K562 (cell line): Measurements from ENCODE around the gene PIGT. TPM values are rescaled to one million over a fixed set of nuclear protein-coding genes. Genes with fewer than 3 reads are reported as not detected.

Source experiments
- ADNP ChIP-seq: fragments of 200-800 bp; sonication (Bioruptor generic); IDR thresholded peaks from 2 replicates; pipeline ENCODE4 v1.6.1; 2016; ENCODE audit warnings: missing genetic modification characterization, missing compliant biosample characterization
- ATF2 ChIP-seq: sonication (generic); formaldehyde crosslinking; IDR thresholded peaks from 2 replicates; pipeline ENCODE4 v1.8.1; 2022; ENCODE audit warnings: missing genetic modification reagents
- BCL6 ChIP-seq: fragments of 250-450 bp; sonication (Bioruptor Pico); IDR thresholded peaks from 2 replicates; pipeline ENCODE4 v1.4.0; 2020
- CEBPG ChIP-seq, 3 experiments: fragments of 200-800 bp in 1 of 3; sonication (Bioruptor generic) in 1 of 3; sonication (generic) in 1 of 3; formaldehyde crosslinking in 1 of 3; IDR thresholded peaks in 2 of 3; conservative IDR thresholded peaks in 1 of 3; 2 replicates each; pipeline versions ENCODE4 v1.6.1 to v1.8.0; 2016 to 2022; ENCODE audit warnings: missing compliant biosample characterization in 2 of 3, missing genetic modification characterization in 2 of 3, mild to moderate bottlenecking in 1 of 3, missing genetic modification reagents in 1 of 3
- DPF2 ChIP-seq: fragments of 450-650 bp; IDR thresholded peaks from 2 replicates; pipeline ENCODE4 v1.6.1; 2016
- EP400 ChIP-seq: fragments of 450-650 bp; IDR thresholded peaks from 2 replicates; pipeline ENCODE4 v1.6.1; 2017; ENCODE audit warnings: antibody characterized with exemption, mild to moderate bottlenecking, moderate library complexity
- NR0B1 ChIP-seq: fragments of 450-650 bp; IDR thresholded peaks from one replicate; pipeline ENCODE4 v1.6.1; 2018; ENCODE audit warnings: mild to moderate bottlenecking, moderate library complexity; ENCODE audit not compliant: partially characterized antibody
- SRSF7 ChIP-seq: fragments of 200-400 bp; formaldehyde crosslinking; optimal IDR thresholded peaks from 2 replicates; pipeline ENCODE3; 2017; ENCODE audit warnings: mild to moderate bottlenecking, low read depth, low read length
- STAT5B ChIP-seq: fragments of 250-450 bp; sonication (Bioruptor Pico); IDR thresholded peaks from 2 replicates; pipeline ENCODE4 v1.8.0; 2021; ENCODE audit warnings: mild to moderate bottlenecking, inconsistent platforms
- TAL1 ChIP-seq: fragments of 450-650 bp; IDR thresholded peaks from 2 replicates; pipeline ENCODE4 v1.6.1; 2016; ENCODE audit warnings: mild to moderate bottlenecking
- TFAM ChIP-seq: fragments of 250-450 bp; sonication (Bioruptor Pico); conservative IDR thresholded peaks from 2 replicates; pipeline ENCODE4 v1.5.0; 2021; ENCODE audit warnings: mild to moderate bottlenecking, moderate library complexity
- YY1 ChIP-seq, 3 experiments: IDR thresholded peaks; 2 replicates each; pipeline ENCODE4 v1.6.1; 2011; ENCODE audit warnings: low read length in 2 of 3, mild to moderate bottlenecking in 2 of 3, moderate library complexity in 2 of 3, borderline replicate concordance in 1 of 3, control low read depth in 1 of 3, low read depth in 1 of 3; ENCODE audit not compliant: insufficient read depth in 3 of 3, insufficient replicate concordance in 2 of 3, control insufficient read depth in 1 of 3, insufficient read length in 1 of 3; ENCODE audit errors: extremely low read depth in 1 of 3
- ZNF212 ChIP-seq: fragments of 450-650 bp; formaldehyde crosslinking; IDR thresholded peaks from 2 replicates; pipeline ENCODE4 v1.4.0; 2020; ENCODE audit warnings: mild to moderate bottlenecking
- ZNF407 ChIP-seq: fragments of 450-650 bp; IDR thresholded peaks from 2 replicates; pipeline ENCODE4 v1.6.1; 2016; ENCODE audit warnings: low read depth
- ZNF583 ChIP-seq: fragments of 250-450 bp; sonication (Bioruptor Pico); IDR thresholded peaks from 2 replicates; pipeline ENCODE4 v1.4.0; 2020
- polyA plus RNA-seq, 8 experiments: library from polyadenylated mRNA; depleted of rRNA in 4 of 8; stranded (reverse) in 5 of 8; unstranded in 3 of 8; fragments of >200 nt; fragmentation: Nextera tagmentation in 2 of 8; fragmentation: Illumina TruSeq in 1 of 8; extraction: Ambion mirVana in 2 of 8; extraction: Trizol in 1 of 8; gene quantifications; 2 replicates each; pipeline versions ENCODE4 v1.2.1 to v1.2.3, GENCODE V29; 2011 to 2014; ENCODE audit warnings: inconsistent platforms in 1 of 8, missing spikeins in 1 of 8
- total RNA-seq, 7 experiments: library from RNA; depleted of rRNA in 6 of 7; stranded (reverse); fragments of >200 nt in 6 of 7; fragmentation: Illumina TruSeq in 2 of 7; extraction: Trizol in 2 of 7; gene quantifications; 2 replicates each; pipeline versions ENCODE4 v1.2.1 to v1.2.3, GENCODE V29; 2011 to 2021; ENCODE audit warnings: low replicate concordance in 1 of 7

PIGT gene
- total and polyA plus RNA-seq, 9 of the 15 experiments (the other 6 are each of a cell fraction or from before 2014, with no cell fraction given): 14.6 to 108 (median 46.9) TPM

- TF ChIP-seq YY1 (IDR thresholded peaks at IDR 0.05; ENCODE audit: borderline replicate concordance in 1 of 3, control insufficient read depth in 1 of 3, extremely low read depth in 1 of 3, insufficient read depth in 3 of 3, insufficient read length in 1 of 3, insufficient replicate concordance in 2 of 3, low read depth in 1 of 3, low read length in 2 of 3) (no peak), ZNF212 (no peak), SRSF7 (no peak), STAT5B (CRISPR knock-in tag) (no peak), NR0B1 (no peak), TFAM (CRISPR knock-in tag) (no peak), TAL1 (peak; percentile 62), EP400 (peak; percentile 76), DPF2 (peak; percentile 50; the same call in 1 of the 2 replicates), ZNF583 (CRISPR knock-in tag) (no peak), ZNF407 (no peak), BCL6 (CRISPR knock-in tag) (no peak), ATF2 (CRISPR knock-in tag) (no peak), CEBPG (CRISPR knock-in tag; IDR thresholded peaks at IDR 0.05) (peak; percentile 62), CEBPG (tag; conservative IDR thresholded peaks at IDR 0.05 in 1 of 2, IDR thresholded peaks at IDR 0.05 in 1 of 2) (peak; percentile 11 to 44; a peak in 1 of 4 replicates), ADNP (tag) (no peak)
Measured at GRCh38 chr20:45427236-45428149, 11.6 kb downstream of the PIGT start (continued).
